Measurements from ENCODE around the gene CSNK1G2. TPM values are rescaled to one million over a fixed set of nuclear protein-coding genes. Genes with fewer than 3 reads are reported as not detected.
A peak's percentile ranks its signal among the peaks of the same experiment; 100 is the strongest.

The CSNK1G2 gene
- total and polyA plus RNA-seq, 8 donors: 20.7 to 69.4 (median 27.9) TPM

DNA sequence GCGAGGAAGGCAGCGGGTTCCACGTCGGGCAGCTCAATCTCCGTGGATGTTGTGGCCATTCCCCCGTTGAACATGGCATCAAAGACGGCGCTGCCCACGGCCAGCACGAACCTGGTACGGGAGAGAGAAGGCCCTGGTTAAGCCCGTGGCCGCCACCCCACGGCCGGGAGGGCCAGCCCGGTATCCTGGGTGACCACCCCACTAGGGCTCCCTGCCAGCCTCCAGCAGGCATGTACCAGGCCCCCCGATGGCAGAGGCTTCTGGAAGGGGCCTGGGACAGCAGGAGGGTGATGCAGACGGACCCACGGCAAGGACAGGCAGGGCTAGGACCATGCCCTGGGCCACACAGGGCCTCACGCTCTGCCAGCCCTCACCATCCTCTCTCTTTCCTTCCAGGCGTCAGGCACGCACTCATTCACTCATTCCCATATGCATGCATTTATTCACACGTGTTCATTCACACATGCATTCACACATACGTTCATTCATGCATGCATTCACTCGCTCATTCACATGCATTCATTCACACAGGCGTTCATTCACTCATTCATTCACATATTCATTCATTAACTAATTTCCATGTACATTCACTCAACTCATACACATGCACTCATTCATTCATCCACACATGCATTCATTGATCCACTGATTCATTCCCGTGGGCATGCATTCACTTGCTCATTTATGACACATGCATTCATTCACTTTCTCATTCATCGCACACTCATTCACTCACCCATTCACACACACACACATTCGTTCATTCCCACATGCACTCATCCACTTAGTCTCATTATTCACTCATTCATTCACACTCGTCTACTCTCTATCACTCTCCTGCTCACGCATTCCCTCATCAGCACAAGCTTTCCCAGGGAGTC is 56.6 kb downstream of the CSNK1G2 start:
- DNase-seq (peak in 1 of 6 donors; percentile 73), FAIRE-seq (no peak), ATAC-seq (no peak)
- Histone ChIP-seq H3K27me3 (no peaks in the 10 kb centered on the region), H3K4me3 (no peak overlapping the region), H3K36me3 (peaks cover 0 to 8% (median 6%) of the 10 kb centered on the region in 3 donors), H3K4me1 (no peaks in the 10 kb centered on the region), H3K9me3 (no peaks in the 10 kb centered on the region), H3K27ac (no peak overlapping the region)
- TF ChIP-seq, protein P1, sequence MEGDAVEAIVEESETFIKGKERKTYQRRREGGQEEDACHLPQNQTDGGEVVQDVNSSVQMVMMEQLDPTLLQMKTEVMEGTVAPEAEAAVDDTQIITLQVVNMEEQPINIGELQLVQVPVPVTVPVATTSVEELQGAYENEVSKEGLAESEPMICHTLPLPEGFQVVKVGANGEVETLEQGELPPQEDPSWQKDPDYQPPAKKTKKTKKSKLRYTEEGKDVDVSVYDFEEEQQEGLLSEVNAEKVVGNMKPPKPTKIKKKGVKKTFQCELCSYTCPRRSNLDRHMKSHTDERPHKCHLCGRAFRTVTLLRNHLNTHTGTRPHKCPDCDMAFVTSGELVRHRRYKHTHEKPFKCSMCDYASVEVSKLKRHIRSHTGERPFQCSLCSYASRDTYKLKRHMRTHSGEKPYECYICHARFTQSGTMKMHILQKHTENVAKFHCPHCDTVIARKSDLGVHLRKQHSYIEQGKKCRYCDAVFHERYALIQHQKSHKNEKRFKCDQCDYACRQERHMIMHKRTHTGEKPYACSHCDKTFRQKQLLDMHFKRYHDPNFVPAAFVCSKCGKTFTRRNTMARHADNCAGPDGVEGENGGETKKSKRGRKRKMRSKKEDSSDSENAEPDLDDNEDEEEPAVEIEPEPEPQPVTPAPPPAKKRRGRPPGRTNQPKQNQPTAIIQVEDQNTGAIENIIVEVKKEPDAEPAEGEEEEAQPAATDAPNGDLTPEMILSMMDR (IDR thresholded peaks at IDR 0.05): no peak
- 93 to 94% methylated on average over 31 of the region's 31 CpGs for WGBS, 2 donors
- intact Hi-C loops (cut with DNase I): no loop called here

DNA sequence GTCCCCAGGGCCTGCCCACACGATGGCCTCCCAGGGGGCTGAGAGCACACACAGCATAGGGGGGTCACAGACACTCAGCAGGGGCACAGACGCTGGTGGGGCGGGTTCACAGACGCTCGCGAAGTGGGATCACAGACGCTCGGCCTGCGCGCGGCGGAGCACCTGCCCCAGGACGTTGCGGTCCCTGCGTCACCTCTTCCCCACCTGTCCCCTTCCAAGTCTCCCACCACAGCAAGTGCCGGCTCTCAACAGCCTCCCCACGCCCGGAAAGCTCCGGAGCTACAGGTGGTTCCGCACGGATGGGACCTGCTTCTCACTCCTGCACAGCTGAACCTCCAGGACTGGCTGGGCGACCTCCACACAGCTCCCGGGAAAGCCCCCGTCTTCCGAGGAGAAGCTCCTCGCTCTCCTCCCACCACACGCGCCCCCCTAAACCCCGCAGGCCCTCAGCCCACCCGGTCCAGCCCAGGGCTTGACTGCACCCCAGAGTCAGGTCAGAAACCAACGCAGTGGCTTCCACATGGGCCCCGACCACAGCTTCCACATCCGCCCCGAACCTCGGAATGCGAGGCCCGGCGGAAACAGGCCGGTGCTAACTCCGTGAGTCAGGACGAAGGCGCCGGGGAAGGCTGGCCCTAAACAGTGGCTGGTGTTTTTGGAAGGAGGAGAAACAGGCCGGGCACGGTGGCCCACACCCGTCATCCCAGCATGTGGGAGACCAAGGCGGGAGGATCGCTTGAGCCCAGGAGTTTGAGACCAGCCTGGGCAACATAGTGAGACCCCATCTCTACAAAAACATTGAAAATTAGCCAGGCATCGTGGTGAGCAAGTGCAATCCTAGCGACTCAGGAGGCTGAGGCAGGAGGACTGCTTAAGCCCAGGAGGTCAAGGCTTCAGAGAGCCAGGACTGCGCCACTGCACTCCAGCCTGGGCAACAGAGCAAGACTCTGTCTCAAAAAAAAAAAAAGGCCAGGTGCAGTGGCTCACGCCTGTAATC is 58.0 kb downstream of the CSNK1G2 start:
- DNase-seq (peak in 1 of 6 donors; percentile 51), ATAC-seq (peak in 1 of 4 donors; percentile 6), FAIRE-seq (no peak)
- intact Hi-C loops (cut with DNase I): no loop called here
- Histone ChIP-seq H3K4me1 (no peaks in the 10 kb centered on the region), H3K4me3 (no peak overlapping the region), H3K27ac (no peak overlapping the region), H3K9me3 (no peaks in the 10 kb centered on the region), H3K36me3 (peaks cover 0 to 8% (median 6%) of the 10 kb centered on the region in 3 donors), H3K27me3 (no peaks in the 10 kb centered on the region)
- 95% methylated on average over 51 to 52 of the region's 52 CpGs for WGBS, 2 donors
- TF ChIP-seq, protein P1 (IDR thresholded peaks at IDR 0.05): no peak

DNA sequence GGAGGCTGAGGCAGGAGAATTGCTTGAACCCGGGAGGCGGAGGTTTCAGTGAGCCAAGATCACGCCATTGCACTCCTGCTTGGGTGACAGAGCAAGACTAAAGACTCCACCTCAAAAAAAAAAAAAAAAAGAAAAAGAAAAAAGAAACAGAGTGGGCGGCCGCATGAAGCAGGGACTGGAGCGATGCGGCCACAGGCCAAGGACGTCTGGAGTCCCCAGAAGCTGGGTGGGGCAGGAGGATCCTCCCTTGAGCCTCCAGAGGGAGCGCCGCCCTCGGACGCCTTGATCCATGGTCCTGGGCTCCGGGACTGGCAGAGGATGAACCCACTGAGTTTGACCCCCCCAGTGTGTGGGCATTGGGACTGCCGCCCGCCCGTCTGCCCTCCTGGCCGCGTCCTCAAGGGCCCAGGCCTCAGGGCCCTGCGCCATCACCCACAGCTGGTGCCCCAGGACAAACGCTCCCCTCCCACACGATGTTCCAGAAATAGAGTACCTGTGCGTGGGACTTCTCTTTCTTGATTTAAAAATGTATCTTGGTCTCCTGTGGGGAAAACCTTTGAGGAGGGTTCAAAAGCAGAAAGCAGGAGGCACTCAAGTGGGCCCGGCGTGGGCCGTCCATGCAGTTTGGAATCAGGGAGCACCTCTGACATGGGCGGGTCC is 59.0 kb downstream of the CSNK1G2 start:
- 91 to 93% methylated on average over 26 of the region's 26 CpGs for WGBS, 2 donors
- no peak for DNase-seq

DNA sequence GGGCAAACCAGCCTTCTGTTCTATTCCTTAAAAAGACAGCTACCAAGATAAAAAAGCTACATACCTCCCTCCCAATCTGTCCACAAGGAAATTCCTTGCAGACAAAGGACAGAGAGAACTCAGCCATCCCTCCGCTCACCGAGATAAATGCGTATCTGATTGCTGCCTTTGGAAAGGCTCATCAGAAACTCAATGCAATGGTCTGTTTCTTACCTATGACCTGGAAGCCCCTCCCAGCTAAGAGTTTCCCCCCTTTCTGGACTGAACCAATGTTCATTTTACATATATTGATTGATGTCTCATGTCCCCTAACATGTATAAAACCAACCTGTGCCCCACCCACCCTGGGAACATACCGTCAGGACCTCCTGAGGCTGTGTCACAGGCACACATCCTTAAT is 62.9 kb downstream of the CSNK1G2 start:
- Histone ChIP-seq H3K4me1 (no peaks in the 10 kb centered on the region), H3K4me3 (no peak overlapping the region), H3K27me3 (no peaks in the 10 kb centered on the region), H3K36me3 (peaks cover 0 to 6% (median 0%) of the 10 kb centered on the region in 3 donors), H3K9me3 (no peaks in the 10 kb centered on the region), H3K27ac (no peak overlapping the region)
- FAIRE-seq: no peak
- ATAC-seq: no peak
- TF ChIP-seq, protein P1 (IDR thresholded peaks at IDR 0.05): no peak
- intact Hi-C loops (cut with DNase I): no loop called here
- 89 to 92% methylated on average over 4 of the region's 4 CpGs for WGBS, 2 donors
- DNase-seq: no peak

More for the DNA sequence above, 59.0 kb downstream of the CSNK1G2 start:
- H3K9me3 ChIP-seq: no peaks in the 10 kb centered on the region
- no peak overlapping the region for H3K4me3 ChIP-seq
- no peak overlapping the region for H3K27ac ChIP-seq
- peaks cover 0 to 6% (median 0%) of the 10 kb centered on the region in 3 donors for H3K36me3 ChIP-seq
- ATAC-seq (no peak), FAIRE-seq (no peak)
- H3K4me1 ChIP-seq: no peaks in the 10 kb centered on the region
- TF ChIP-seq, protein P1 (IDR thresholded peaks at IDR 0.05): no peak
- no peaks in the 10 kb centered on the region for H3K27me3 ChIP-seq
- intact Hi-C loops (cut with DNase I): no loop called here
